Measurements from ENCODE around the gene MAF. TPM values are rescaled to one million over a fixed set of nuclear protein-coding genes. Genes with fewer than 3 reads are reported as not detected.
A peak's percentile ranks its signal among the peaks of the same experiment; 100 is the strongest.

Gene MAF
- total RNA-seq, 1 experiment from 2014 or later, result 13.8 TPM

DNA sequence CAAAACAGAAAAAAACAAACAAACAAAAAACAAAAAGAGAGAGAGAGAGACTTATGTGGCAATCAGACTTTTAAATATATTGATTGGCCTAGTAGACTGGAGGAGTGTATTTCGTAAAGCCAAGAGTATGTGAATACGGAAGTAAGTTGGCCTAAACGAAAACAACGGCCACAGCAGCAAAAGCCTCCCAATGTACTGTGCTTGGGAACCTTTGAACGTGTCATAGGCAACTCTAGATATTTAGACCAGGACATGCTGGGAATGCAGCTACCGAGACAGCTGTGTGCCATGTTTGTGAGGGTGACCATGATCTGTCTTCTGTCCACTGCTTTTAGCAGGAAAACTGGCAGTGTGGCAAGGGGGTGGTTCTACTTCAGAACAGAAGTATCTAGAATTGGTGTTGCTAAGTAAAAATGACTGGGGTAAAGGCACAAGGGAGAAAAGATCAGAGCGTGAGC is 7.4 kb downstream of the MAF start:
- peaks cover 3% of the 10 kb centered on the region; the same call in 1 of the 2 replicates for H3K27me3 ChIP-seq (replicated peaks)
- peak overlapping the region; percentile 2 for H3K4me3 ChIP-seq
- peak in 1 of 2 experiments; percentile 66 for DNase-seq (ENCODE audit: low read depth in 1 of 2, low spot score in 2 of 2)
- peaks cover 9% of the 10 kb centered on the region; the same call in 1 of the 2 replicates for H3K36me3 ChIP-seq
- peak overlapping the region; percentile 41 for H3K27ac ChIP-seq
- no peaks in the 10 kb centered on the region for H3K9me3 ChIP-seq (replicated peaks)
- H3K4me1 ChIP-seq (replicated peaks), result peaks cover 18% of the 10 kb centered on the region

DNA sequence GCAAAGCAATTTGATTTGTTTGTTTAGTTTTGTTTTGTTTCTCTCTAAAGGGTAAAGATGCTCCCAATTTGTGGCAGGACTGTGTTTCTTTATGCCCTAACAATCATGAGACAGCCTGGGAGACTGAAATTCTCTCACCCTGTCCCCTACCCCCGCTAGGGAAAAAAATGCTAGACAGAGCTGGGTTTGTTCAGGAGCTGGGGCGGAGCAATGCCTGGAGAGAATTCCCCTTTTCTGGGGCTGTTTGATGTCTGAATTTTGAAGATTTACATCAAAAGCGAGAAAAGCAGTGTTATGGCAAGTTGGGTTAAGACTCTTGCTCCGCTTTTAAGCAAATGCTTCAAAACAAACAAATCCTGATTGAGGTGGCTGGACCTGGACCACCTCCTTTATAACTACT is 8.4 kb downstream of the MAF start:
- no peaks in the 10 kb centered on the region for H3K9me3 ChIP-seq (replicated peaks)
- H3K4me1 ChIP-seq (replicated peaks), result peaks cover 18% of the 10 kb centered on the region
- no peak overlapping the region for H3K4me3 ChIP-seq
- H3K27ac ChIP-seq, result no peak overlapping the region
- peaks cover 3% of the 10 kb centered on the region; the same call in 1 of the 2 replicates for H3K27me3 ChIP-seq (replicated peaks)
- peaks cover 9% of the 10 kb centered on the region; the same call in 1 of the 2 replicates for H3K36me3 ChIP-seq
- peak in 1 of 2 experiments; percentile 28 for DNase-seq (ENCODE audit: low read depth in 1 of 2, low spot score in 2 of 2)

DNA sequence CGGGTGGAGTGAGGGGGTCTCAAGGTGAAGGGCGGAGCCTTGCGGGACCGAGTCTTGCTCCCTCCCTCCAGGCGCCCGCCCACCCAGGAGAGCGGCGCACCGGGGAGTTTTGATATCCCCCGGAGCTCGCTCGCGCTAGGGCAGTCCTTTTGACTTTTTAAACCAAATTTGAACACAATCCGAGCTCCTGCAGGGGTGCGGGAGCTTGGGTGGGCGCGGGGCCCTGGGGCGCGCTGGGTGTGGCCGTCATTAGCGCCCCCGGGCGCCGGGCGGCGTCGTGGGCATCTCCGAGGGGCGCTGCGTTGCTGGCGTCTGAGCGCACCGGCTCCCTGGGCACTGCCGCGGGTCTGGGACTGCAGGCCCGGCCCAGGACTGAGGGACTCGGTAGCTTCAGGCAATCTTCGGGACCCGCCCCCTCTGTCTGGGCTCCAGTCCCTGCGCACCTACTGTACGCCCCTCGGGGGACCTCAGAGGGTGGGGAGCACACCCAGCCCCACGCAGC is 10.9 kb downstream of the MAF start:
- no peak overlapping the region for H3K27ac ChIP-seq
- H3K27me3 ChIP-seq (replicated peaks), result peaks cover 3% of the 10 kb centered on the region; the same call in 1 of the 2 replicates
- peak overlapping the region; percentile 33 for H3K4me3 ChIP-seq
- peaks cover 13% of the 10 kb centered on the region for H3K4me1 ChIP-seq (replicated peaks)
- DNase-seq (ENCODE audit: low read depth in 1 of 2, low spot score in 2 of 2), result no peak
- H3K36me3 ChIP-seq, result peaks cover 9% of the 10 kb centered on the region; the same call in 1 of the 2 replicates
- H3K9me3 ChIP-seq (replicated peaks), result no peaks in the 10 kb centered on the region

DNA sequence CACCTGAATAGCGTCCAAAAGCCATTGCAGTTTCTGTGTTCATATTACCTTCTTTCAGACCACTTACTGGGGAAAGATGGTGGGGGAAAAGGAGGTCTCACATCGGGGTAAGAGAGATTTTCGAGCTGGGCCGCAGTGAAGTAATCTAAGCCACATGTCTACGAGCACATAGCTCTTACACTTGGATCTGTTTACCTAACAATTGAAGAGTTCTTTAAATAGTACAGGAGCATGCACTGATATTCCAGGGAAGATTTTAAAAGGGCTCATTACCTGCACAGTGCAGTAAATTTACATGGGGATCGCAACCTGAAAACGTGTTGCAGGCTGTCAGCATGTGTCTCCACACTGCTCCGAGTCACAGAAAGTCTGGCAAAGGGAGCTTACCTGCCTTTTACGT is 12.6 kb downstream of the MAF start:
- no peak for DNase-seq (ENCODE audit: low read depth in 1 of 2, low spot score in 2 of 2)
- no peak overlapping the region for H3K4me3 ChIP-seq
- peaks cover 3% of the 10 kb centered on the region; the same call in 1 of the 2 replicates for H3K27me3 ChIP-seq (replicated peaks)
- peaks cover 4% of the 10 kb centered on the region; the same call in 1 of the 2 replicates for H3K36me3 ChIP-seq
- H3K4me1 ChIP-seq (replicated peaks), result peaks cover 6% of the 10 kb centered on the region
- H3K27ac ChIP-seq, result no peak overlapping the region
- no peaks in the 10 kb centered on the region for H3K9me3 ChIP-seq (replicated peaks)

DNA sequence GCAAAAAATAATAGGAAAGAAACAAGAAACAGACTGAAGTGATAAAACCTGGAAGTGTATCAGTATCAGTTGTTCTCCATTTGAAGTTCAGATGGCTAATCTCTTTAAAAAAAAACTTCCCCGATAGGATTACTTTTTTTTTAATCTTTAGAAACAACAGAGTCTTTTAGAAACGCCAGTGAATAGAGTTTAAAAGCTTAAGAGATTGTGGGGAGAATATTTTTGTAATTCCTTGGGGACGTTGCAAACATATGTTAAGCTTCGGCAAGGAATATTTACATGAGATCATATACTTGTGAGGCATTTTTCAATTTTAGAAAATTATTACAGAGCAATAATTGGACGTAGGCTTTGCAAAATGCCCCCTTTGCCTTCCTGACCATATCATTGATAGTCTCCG is 13.2 kb downstream of the MAF start:
- Histone ChIP-seq H3K36me3 (0 out of 2 replicates have a peak, but pooled peaks cover 2% of the 10 kb centered on the region), H3K4me3 (no peak overlapping the region), H3K9me3 (replicated peaks) (no peaks in the 10 kb centered on the region), H3K27ac (no peak overlapping the region), H3K4me1 (replicated peaks) (peaks cover under 1% of the 10 kb centered on the region; the same call in 1 of the 2 replicates), H3K27me3 (replicated peaks) (peaks cover 3% of the 10 kb centered on the region; the same call in 1 of the 2 replicates)
- no peak for DNase-seq (ENCODE audit: low read depth in 1 of 2, low spot score in 2 of 2)

DNA sequence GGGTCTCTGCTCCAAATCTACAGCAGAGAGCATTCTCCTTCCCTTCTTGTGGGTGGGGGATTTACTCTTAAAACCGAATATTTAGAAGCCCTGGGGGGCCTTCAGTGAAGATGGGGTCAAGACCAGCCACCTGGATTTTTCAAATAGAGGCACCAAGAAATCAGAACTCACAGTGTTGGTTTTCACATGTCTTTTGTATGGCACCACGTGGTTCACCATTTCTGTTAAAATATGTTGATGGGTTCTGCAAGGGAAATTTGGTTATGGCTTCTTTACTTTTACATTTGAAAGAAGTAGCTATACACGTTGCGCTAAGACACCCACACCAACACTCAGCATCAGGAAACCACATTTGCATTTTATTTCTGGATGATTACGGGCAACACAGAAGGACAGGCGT is 17.7 kb downstream of the MAF start:
- H3K9me3 ChIP-seq (replicated peaks), result no peaks in the 10 kb centered on the region
- H3K4me1 ChIP-seq (replicated peaks), result no peaks in the 10 kb centered on the region
- no peak overlapping the region for H3K4me3 ChIP-seq
- no peaks in the 10 kb centered on the region for H3K36me3 ChIP-seq
- H3K27ac ChIP-seq, result no peak overlapping the region
- DNase-seq (ENCODE audit: low read depth in 1 of 2, low spot score in 2 of 2), result no peak
- no peaks in the 10 kb centered on the region; the same call in 1 of the 2 replicates for H3K27me3 ChIP-seq (replicated peaks)

DNA sequence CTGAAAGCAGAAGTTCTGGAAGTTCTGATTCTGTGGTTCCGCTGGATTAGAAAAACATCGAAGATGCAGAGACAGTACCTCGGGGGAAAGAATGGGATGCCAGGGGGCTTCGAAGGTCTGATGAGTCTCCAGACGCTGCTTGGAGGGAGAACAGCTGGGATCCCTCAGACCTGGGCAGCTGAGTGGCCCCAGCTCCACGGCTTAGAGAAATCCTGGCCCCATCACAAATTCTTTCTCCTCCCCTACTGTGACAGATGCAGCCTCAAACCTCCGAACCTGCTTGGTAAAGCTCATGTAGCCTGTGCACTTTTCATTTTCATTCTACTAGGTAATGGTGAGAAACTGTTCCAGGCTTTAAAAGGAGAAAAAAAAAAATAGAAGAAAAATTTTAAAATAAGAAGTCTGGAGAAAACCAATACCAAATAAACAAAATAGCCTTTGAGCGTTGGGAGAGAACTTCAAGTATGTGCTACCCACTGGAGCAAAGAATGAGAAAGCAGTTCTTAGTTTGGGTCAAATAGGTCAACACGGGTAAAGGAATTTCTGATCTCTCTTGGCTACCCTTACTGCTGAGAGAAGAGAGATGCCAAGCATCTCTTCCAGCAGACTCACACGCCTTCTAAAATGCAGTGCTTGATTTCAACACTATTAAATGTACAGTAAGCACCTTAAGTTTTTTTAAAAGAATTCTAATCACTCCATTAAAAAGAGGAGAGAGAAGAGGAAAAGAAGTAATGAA is 19.9 kb downstream of the MAF start:
- Histone ChIP-seq H3K9me3 (replicated peaks) (no peaks in the 10 kb centered on the region), H3K36me3 (no peaks in the 10 kb centered on the region), H3K27me3 (replicated peaks) (no peaks in the 10 kb centered on the region; the same call in 1 of the 2 replicates), H3K4me1 (replicated peaks) (no peaks in the 10 kb centered on the region), H3K27ac (no peak overlapping the region), H3K4me3 (no peak overlapping the region)
- no peak for DNase-seq (ENCODE audit: low read depth in 1 of 2, low spot score in 2 of 2)

DNA sequence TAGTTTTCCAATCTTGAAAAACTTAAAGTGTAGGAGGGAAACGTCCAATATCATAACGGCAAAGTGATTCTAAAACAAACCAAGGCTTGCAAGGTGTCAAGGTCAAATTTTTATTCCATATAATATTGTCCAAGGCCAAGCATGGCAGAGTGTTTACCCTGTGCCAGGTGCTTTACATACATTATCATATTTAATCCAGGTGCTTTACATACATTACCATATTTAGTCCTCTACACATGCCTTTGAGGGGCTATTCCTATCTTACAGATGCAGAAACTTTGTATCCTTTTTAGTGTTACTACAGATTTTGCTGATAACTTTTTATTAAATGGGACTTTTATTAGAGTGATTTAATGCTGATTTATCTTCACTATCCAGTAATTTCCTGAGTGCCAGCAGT is 23.9 kb downstream of the MAF start:
- Histone ChIP-seq H3K9me3 (replicated peaks) (no peaks in the 10 kb centered on the region), H3K27ac (no peak overlapping the region), H3K4me1 (replicated peaks) (no peaks in the 10 kb centered on the region), H3K27me3 (replicated peaks) (no peaks in the 10 kb centered on the region; the same call in none of the 2 replicates), H3K36me3 (no peaks in the 10 kb centered on the region), H3K4me3 (no peak overlapping the region)
- no peak for DNase-seq (ENCODE audit: low read depth in 1 of 2, low spot score in 2 of 2)

DNA sequence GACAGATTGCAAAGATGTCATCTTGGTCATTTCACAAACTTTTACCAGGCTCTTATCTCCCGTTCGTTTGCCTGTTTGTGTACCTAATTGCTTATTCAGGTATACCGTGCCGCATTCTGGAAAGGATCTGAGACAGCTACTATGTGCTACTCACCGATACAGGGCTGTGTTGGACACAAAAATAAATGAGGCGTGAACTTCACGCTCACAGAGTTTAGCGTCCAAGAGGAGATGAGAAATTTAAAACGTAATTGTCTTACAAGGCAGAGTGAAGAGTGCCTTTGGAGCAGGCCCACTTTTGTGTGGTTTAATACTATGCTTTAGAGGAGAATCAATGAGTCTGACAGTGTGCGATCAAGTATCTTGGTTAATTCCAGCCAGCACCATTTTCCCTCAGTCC is 26.7 kb downstream of the MAF start:
- H3K27me3 ChIP-seq (replicated peaks), result no peaks in the 10 kb centered on the region; the same call in 1 of the 2 replicates

DNA sequence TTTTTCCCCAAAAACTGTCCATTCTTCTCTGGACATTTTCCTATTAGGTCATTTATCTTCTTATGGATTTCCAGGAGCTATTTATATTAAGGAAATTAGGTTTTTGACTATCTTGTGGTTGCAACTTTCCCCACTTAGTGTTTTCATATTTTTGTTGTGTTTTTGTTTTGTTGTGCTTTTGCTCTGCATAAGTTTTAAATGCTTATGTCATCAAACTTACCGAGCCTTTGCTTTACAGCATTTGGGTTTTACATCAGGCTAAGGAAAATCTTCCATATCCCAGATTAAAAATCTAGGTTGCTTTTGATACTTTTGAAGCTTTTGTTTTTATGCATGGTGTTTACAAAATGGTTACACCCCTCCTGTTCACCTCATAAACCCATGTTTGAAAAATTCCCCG is 27.5 kb downstream of the MAF start:
- Histone ChIP-seq H3K27me3 (replicated peaks) (no peaks in the 10 kb centered on the region; the same call in 1 of the 2 replicates), H3K36me3 (no peaks in the 10 kb centered on the region), H3K4me3 (no peak overlapping the region), H3K4me1 (replicated peaks) (no peaks in the 10 kb centered on the region), H3K27ac (no peak overlapping the region), H3K9me3 (replicated peaks) (no peaks in the 10 kb centered on the region)
- no peak for DNase-seq (ENCODE audit: low read depth in 1 of 2, low spot score in 2 of 2)

More for the DNA sequence above, 26.7 kb downstream of the MAF start:
- no peak overlapping the region for H3K4me3 ChIP-seq
- H3K36me3 ChIP-seq, result no peaks in the 10 kb centered on the region
- no peak for DNase-seq (ENCODE audit: low read depth in 1 of 2, low spot score in 2 of 2)
- no peak overlapping the region for H3K27ac ChIP-seq
- no peaks in the 10 kb centered on the region for H3K4me1 ChIP-seq (replicated peaks)
- H3K9me3 ChIP-seq (replicated peaks), result no peaks in the 10 kb centered on the region

DNA sequence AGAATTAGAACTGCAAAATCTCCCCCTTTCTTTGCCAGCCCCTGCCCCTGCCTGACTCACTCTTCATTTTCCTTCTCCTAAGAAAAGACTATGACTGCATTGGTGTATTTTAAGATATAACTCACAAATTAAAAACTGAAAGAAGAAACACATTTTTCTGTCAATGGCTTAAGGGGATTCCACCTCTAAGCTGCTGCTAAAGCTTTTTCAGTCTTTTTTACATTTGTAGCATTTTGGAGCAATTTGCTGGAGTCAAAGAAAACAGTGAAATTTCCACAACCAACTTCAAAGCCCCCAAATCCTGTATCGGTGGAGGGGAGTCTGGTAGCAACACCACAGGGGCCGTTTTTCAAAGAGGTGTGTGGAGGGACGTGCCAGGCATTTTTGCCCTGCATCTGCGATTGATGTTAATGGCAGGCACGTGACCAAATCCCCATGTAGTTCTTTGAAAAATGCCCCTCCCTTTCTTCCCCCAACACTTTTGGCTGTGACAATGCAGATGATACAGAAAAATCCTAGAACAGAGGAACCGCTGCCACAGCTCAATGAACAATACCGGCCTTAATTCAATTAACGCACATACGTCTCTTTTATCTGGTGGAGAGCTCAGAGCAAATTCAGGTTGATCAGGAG is 28.5 kb downstream of the MAF start:
- Histone ChIP-seq H3K36me3 (no peaks in the 10 kb centered on the region), H3K4me3 (no peak overlapping the region), H3K27me3 (replicated peaks) (no peaks in the 10 kb centered on the region; the same call in 1 of the 2 replicates), H3K4me1 (replicated peaks) (no peaks in the 10 kb centered on the region), H3K9me3 (replicated peaks) (no peaks in the 10 kb centered on the region), H3K27ac (no peak overlapping the region)
- no peak for DNase-seq (ENCODE audit: low read depth in 1 of 2, low spot score in 2 of 2)

DNA sequence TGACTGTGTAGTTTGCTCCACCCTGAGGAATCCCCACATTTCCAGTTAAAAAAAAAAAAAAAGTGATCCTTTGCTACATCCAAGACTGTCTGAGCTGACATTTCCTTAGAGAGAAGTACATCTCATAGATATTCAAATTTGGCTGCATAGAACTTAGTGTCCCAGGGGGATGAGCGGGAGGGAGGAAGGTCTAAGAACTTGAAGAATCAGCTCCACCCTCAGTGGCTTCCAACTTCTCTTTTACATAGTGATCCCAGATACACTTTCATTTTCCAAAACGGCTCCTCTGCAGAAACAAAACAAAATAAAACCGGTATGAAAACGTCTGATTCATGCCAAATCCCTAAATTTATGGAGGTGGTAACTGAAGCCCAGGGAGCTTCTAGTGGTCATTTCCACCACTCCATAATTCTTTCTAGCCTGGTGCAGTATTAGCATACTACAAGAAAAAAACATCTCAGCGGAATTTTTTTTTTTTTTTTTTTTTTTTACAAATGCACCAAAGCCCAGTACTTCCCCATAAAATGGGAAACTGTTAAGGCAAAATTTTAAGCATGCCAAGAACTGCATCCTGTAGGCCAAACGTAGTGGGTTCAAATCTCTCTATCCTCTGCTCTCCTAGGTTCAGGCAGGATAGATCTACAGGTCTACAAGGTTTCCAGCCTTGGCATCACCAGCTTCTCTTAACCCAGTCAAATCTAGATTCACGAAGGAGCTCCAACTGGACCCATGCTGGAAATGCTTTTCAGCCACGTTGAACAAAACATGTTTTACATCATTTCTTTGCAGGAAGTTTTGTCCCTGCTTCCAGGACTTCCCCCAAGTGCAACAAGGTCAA is 29.3 kb downstream of the MAF start:
- Histone ChIP-seq H3K4me3 (no peak overlapping the region), H3K4me1 (replicated peaks) (no peaks in the 10 kb centered on the region), H3K27ac (no peak overlapping the region), H3K36me3 (no peaks in the 10 kb centered on the region), H3K27me3 (replicated peaks) (no peaks in the 10 kb centered on the region; the same call in 1 of the 2 replicates), H3K9me3 (replicated peaks) (no peaks in the 10 kb centered on the region)
- DNase-seq (ENCODE audit: low read depth in 1 of 2, low spot score in 2 of 2), result no peak

DNA sequence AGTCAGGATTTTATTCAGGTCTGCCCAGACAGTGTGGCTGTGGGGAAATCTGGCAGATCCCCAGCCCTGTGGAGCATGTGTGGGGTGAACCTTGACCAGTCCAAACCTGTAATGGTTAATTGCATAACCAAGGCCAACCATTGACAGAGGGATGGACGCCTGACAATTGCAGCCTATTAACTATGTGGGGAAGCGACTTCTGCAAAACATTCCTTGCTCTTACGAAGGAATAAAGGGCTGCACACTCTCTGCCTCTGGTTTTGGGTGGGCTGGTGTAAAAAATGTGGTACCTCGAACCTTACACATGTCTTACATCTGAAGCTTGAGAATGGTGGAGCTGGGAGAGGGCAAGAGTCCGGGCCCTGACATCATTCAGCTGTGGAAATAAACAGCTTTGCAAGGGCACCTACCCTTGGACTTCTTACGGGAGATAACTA is 35.8 kb downstream of the MAF start:
- Histone ChIP-seq H3K9me3 (replicated peaks) (no peaks in the 10 kb centered on the region), H3K4me3 (no peak overlapping the region), H3K36me3 (no peaks in the 10 kb centered on the region), H3K4me1 (replicated peaks) (no peaks in the 10 kb centered on the region), H3K27ac (no peak overlapping the region), H3K27me3 (replicated peaks) (no peaks in the 10 kb centered on the region)
- DNase-seq (ENCODE audit: low read depth in 1 of 2, low spot score in 2 of 2), result no peak
